Activated B cell treated with CpG ODN at 0.5 μM for 24 hours (primary cell): ENCODE data around the gene PRKG1. TPM values are rescaled to one million over a fixed set of nuclear protein-coding genes. Genes with fewer than 3 reads are reported as not detected.

Experiments used
- ATAC-seq: fragments of 200-7000 bp; cut with Tn5 transposase; one replicate; pipeline ENCODE4 v1.10.0; 2021; ENCODE audit warnings: low read depth, mild to moderate bottlenecking, moderate library complexity
- CTCF ChIA-PET: fragments of 350-600 bp; sonication (Branson Sonifier 250); formaldehyde crosslinking; loops from one replicate; lab custom pipeline; 2021; ENCODE audit warnings: antibody characterized with exemption; lab: Charles Lee
- POLR2A ChIA-PET: fragments of 350-600 bp; sonication (Branson Sonifier 250); formaldehyde crosslinking; loops from one replicate; lab custom pipeline; 2021; ENCODE audit warnings: antibody characterized with exemption; lab: Charles Lee
- DNase-seq: peaks from one replicate; pipeline ENCODE4 v3.0.0; 2022
- H3K27ac Mint-ChIP-seq: one replicate; pipeline ENCODE4 v1.8.0; 2020; ENCODE audit warnings: mixed read lengths
- H3K27me3 Mint-ChIP-seq: one replicate; pipeline ENCODE4 v1.8.0; 2021; ENCODE audit warnings: mixed read lengths
- H3K36me3 Mint-ChIP-seq: one replicate; pipeline ENCODE4 v1.8.0; 2021; ENCODE audit warnings: low read depth, mixed read lengths
- H3K4me1 Mint-ChIP-seq: one replicate; pipeline ENCODE4 v1.8.0; 2021; ENCODE audit warnings: mixed read lengths
- H3K4me3 Mint-ChIP-seq: one replicate; pipeline ENCODE4 v1.8.0; 2020; ENCODE audit warnings: mild to moderate bottlenecking, mixed read lengths
- H3K9me3 Mint-ChIP-seq: one replicate; pipeline ENCODE4 v1.8.0; 2020; ENCODE audit warnings: mixed read lengths
- CTCF ChIP-seq: fragments of 200-600 bp; IDR thresholded peaks from one replicate; pipeline ENCODE4 v1.8.0; 2022; ENCODE audit warnings: antibody characterized with exemption, mild to moderate bottlenecking
- intact Hi-C: fragments of 100-400 bp; cut with micrococcal nuclease; formaldehyde crosslinking; loops from one replicate; pipeline ENCODE4 v1.15.1; 2024
- total RNA-seq: library from RNA; stranded (reverse); gene quantifications from 2 replicates; pipeline ENCODE4 v1.2.3, GENCODE V29; 2022

PRKG1 gene
- total RNA-seq, 1 donor from 2014 or later, result not detected

GRCh38 chr10:51928162-51928561, 853.9 kb downstream of the PRKG1 start:
- intact Hi-C loops, result no loop called here
- H3K9me3 Mint-ChIP-seq, result no peaks in the 10 kb centered on the region
- DNase-seq (no peak), ATAC-seq (no peak)
- H3K27ac Mint-ChIP-seq, result no peak overlapping the region
- no peak overlapping the region for H3K4me3 Mint-ChIP-seq
- H3K36me3 Mint-ChIP-seq, result no peaks in the 10 kb centered on the region
- no peak for TF ChIP-seq CTCF
- ChIA-PET CTCF (interaction anchor here (0.7 kb wide), 1 partner anchor 473 kb away, joined by 3 read pairs; no protein-coding TSS in a partner anchor), POLR2A (no interaction called here)
- no peaks in the 10 kb centered on the region for H3K27me3 Mint-ChIP-seq
- H3K4me1 Mint-ChIP-seq, result no peaks in the 10 kb centered on the region

- DNase-seq (no peak), ATAC-seq (no peak)
- ChIA-PET CTCF (no interaction called here), POLR2A (no interaction called here)
- no peak for TF ChIP-seq CTCF
- no peaks in the 10 kb centered on the region for H3K4me1 Mint-ChIP-seq
- no peaks in the 10 kb centered on the region for H3K27me3 Mint-ChIP-seq
- intact Hi-C loops, result no loop called here
- H3K4me3 Mint-ChIP-seq, result no peak overlapping the region
- no peaks in the 10 kb centered on the region for H3K9me3 Mint-ChIP-seq
- H3K36me3 Mint-ChIP-seq, result no peaks in the 10 kb centered on the region
- no peak overlapping the region for H3K27ac Mint-ChIP-seq
Measured at GRCh38 chr10:51932530-51932929, 858.2 kb downstream of the PRKG1 start.

- Mint-ChIP-seq H3K27me3 (no peaks in the 10 kb centered on the region), H3K27ac (no peak overlapping the region), H3K4me1 (no peaks in the 10 kb centered on the region), H3K36me3 (no peaks in the 10 kb centered on the region), H3K4me3 (no peak overlapping the region), H3K9me3 (no peaks in the 10 kb centered on the region)
- intact Hi-C loops, result no loop called here
- CTCF ChIA-PET, result no interaction called here
- TF ChIP-seq CTCF, result no peak
- no peak for ATAC-seq
- POLR2A ChIA-PET, result no interaction called here
- DNase-seq, result no peak
Measured at GRCh38 chr10:51934373-51934772, 860.1 kb downstream of the PRKG1 start.

GRCh38 chr10:51935341-51935740, 861.1 kb downstream of the PRKG1 start:
- POLR2A ChIA-PET, result no interaction called here
- Mint-ChIP-seq H3K4me1 (no peaks in the 10 kb centered on the region), H3K27me3 (no peaks in the 10 kb centered on the region), H3K36me3 (no peaks in the 10 kb centered on the region), H3K27ac (no peak overlapping the region), H3K4me3 (no peak overlapping the region), H3K9me3 (no peaks in the 10 kb centered on the region)
- CTCF ChIA-PET, result no interaction called here
- intact Hi-C loops, result no loop called here
- DNase-seq (no peak), ATAC-seq (no peak)
- TF ChIP-seq CTCF, result no peak

- no peaks in the 10 kb centered on the region for H3K9me3 Mint-ChIP-seq
- H3K27ac Mint-ChIP-seq, result no peak overlapping the region
- CTCF ChIA-PET, result no interaction called here
- TF ChIP-seq CTCF, result no peak
- no peak overlapping the region for H3K4me3 Mint-ChIP-seq
- no peaks in the 10 kb centered on the region for H3K4me1 Mint-ChIP-seq
- no peaks in the 10 kb centered on the region for H3K27me3 Mint-ChIP-seq
- no peaks in the 10 kb centered on the region for H3K36me3 Mint-ChIP-seq
- no peak for DNase-seq
- no peak for ATAC-seq
- intact Hi-C loops, result no loop called here
- POLR2A ChIA-PET, result no interaction called here
Measured at GRCh38 chr10:51937308-51938140, 863.2 kb downstream of the PRKG1 start.
